IMR-90 (cell line): Measurements from ENCODE around the gene OSTF1.

ENCODE experiments used
- CHD1 ChIP-seq: IDR thresholded peaks from 2 replicates; pipeline ENCODE4 v1.6.1; 2012; ENCODE audit warnings: low read depth, low read length, improper control_type of control experiment
- CTCF ChIP-seq: conservative IDR thresholded peaks from 2 replicates; pipeline ENCODE4 v1.5.1; 2012; ENCODE audit warnings: mild to moderate bottlenecking, low read depth, low read length, improper control_type of control experiment
- ELK1 ChIP-seq: fragments of 150-350 bp; IDR thresholded peaks from 2 replicates; pipeline ENCODE4 v1.6.1; 2016; ENCODE audit warnings: low read depth, mild to moderate bottlenecking, low read length, moderate library complexity, borderline replicate concordance
- MAFK ChIP-seq: IDR thresholded peaks from 2 replicates; pipeline ENCODE4 v1.6.1; 2012; ENCODE audit warnings: low read depth, low read length, improper control_type of control experiment
- POLR2A ChIP-seq: IDR thresholded peaks from 2 replicates; pipeline ENCODE4 v1.6.1; 2012; ENCODE audit warnings: mild to moderate bottlenecking, low read depth, low read length
- RAD21 ChIP-seq: IDR thresholded peaks from 2 replicates; pipeline ENCODE4 v1.6.1; 2012; ENCODE audit warnings: low read length, improper control_type of control experiment
- SMC3 ChIP-seq: fragments of 150-350 bp; IDR thresholded peaks from 2 replicates; pipeline ENCODE4 v1.6.1; 2016; ENCODE audit warnings: low read depth, mild to moderate bottlenecking, antibody characterized with exemption, low read length, moderate library complexity
- TF ChIP-seq, protein P1 (sequence below): fragments of 150-350 bp; IDR thresholded peaks from 2 replicates; pipeline ENCODE4 v1.6.1; 2017; ENCODE audit warnings: mild to moderate bottlenecking, antibody characterized with exemption, low read length, low read depth

DNA sequence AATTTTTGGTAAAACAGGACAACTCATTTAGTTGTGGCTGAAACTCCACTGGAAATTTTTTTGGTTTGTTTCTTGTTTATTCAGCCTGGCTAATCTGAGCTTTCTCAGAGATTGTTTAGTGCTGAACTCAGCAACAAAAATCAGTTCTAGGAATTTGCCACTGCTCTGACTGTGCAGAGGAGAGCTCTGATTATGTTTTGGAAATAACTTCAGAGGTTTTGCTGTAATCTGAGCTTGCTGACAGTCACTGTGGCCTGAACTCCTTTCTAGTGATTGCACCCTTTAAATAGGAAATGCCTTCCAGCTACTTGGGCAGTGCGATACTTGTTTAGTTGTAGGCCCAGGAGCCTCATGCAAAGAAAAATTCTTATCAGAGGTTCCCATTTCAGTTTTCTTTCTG lies 60.2 kb downstream of the OSTF1 start:
- TF ChIP-seq CHD1 (no peak), MAFK (peak; percentile 94), POLR2A (no peak), CTCF (no peak), SMC3 (no peak), ELK1 (no peak), RAD21 (no peak)
- TF ChIP-seq, protein P1, sequence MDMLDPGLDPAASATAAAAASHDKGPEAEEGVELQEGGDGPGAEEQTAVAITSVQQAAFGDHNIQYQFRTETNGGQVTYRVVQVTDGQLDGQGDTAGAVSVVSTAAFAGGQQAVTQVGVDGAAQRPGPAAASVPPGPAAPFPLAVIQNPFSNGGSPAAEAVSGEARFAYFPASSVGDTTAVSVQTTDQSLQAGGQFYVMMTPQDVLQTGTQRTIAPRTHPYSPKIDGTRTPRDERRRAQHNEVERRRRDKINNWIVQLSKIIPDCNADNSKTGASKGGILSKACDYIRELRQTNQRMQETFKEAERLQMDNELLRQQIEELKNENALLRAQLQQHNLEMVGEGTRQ, result no peak
